ENCODE results near the gene ATG13.

DNA sequence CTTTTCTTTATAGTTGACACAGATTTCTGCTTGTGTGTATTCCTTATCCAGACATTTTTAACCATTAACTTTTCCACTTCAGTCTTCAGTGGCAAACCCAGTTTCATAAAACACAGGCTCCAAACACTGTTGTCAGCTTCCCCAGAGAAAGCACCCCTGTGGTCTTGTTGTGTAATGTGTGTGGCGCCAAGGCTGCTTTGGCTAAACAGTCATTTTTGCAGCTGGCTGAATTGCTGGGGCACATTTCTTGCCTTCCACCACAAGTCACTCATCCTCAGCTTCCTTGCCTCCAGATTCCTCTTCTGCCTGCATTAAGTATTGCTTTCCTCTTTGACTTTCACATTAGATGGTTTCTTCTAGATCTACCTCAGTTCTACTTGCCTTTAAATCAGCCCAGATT is 42.6 kb downstream of the ATG13 start:
- TF ChIP-seq, protein P1, sequence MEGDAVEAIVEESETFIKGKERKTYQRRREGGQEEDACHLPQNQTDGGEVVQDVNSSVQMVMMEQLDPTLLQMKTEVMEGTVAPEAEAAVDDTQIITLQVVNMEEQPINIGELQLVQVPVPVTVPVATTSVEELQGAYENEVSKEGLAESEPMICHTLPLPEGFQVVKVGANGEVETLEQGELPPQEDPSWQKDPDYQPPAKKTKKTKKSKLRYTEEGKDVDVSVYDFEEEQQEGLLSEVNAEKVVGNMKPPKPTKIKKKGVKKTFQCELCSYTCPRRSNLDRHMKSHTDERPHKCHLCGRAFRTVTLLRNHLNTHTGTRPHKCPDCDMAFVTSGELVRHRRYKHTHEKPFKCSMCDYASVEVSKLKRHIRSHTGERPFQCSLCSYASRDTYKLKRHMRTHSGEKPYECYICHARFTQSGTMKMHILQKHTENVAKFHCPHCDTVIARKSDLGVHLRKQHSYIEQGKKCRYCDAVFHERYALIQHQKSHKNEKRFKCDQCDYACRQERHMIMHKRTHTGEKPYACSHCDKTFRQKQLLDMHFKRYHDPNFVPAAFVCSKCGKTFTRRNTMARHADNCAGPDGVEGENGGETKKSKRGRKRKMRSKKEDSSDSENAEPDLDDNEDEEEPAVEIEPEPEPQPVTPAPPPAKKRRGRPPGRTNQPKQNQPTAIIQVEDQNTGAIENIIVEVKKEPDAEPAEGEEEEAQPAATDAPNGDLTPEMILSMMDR (IDR thresholded peaks at IDR 0.05): no peak
- TF ChIP-seq POLR2A (IDR thresholded peaks at IDR 0.05): no peak
- peak in 1 of 2 donors; percentile 75 for TF ChIP-seq EP300 (IDR thresholded peaks at IDR 0.05)
